Measurements from ENCODE around the gene ZMIZ1. TPM values are rescaled to one million over a fixed set of nuclear protein-coding genes. Genes with fewer than 3 reads are reported as not detected.
A peak's percentile ranks its signal among the peaks of the same experiment; 100 is the strongest.

The ZMIZ1 gene
- total and polyA plus RNA-seq, 2 experiments from 2014 or later: 9.2 to 30.9 TPM

- no peaks in the 10 kb centered on the region for H3K27me3 ChIP-seq (ENCODE audit: insufficient read depth)
- H3K4me1 ChIP-seq (ENCODE audit: insufficient read depth): peaks cover 19% of the 10 kb centered on the region
- TF ChIP-seq ZNF331 (CRISPR knock-in tag; IDR thresholded peaks at IDR 0.05; ENCODE audit: low read depth) (no peak), REST (IDR thresholded peaks at IDR 0.05; ENCODE audit: unreplicated experiment) (no peak), CTCF (conservative IDR thresholded peaks at IDR 0.05; ENCODE audit: low read depth in 2 of 2) (peak in 1 of 2 experiments; percentile 29; a peak in 1 of 4 replicates)
- ATAC-seq (peak; percentile 54), DNase-seq (ENCODE audit: low spot score) (peak; percentile 41)
- peaks cover 79% of the 10 kb centered on the region for H3K4me1 Mint-ChIP-seq
- no peak overlapping the region for H3K4me3 ChIP-seq
- H3K27ac ChIP-seq (ENCODE audit: low read depth): 0 out of 2 replicates have a peak overlapping the region, but pooled peaks have one; percentile 50
- H2AFZ ChIP-seq: no peak overlapping the region
- H3K4me2 ChIP-seq: no peak overlapping the region
- H3K9me3 Mint-ChIP-seq: no peaks in the 10 kb centered on the region; the same call in 2 of the 3 replicates
- no peak overlapping the region for H3K27ac Mint-ChIP-seq
- H3K36me3 Mint-ChIP-seq (ENCODE audit: low read depth): no peaks in the 10 kb centered on the region
- peaks cover 95% of the 10 kb centered on the region for H3K79me2 ChIP-seq (replicated peaks; ENCODE audit: insufficient read depth)
- H3K27me3 Mint-ChIP-seq (ENCODE audit: insufficient read depth, low read depth, poor library complexity): peaks cover 12% of the 10 kb centered on the region
- no peak overlapping the region for H3K4me3 Mint-ChIP-seq
- no peaks in the 10 kb centered on the region for H3K9me2 ChIP-seq (ENCODE audit: insufficient read depth)
- H3F3A ChIP-seq (replicated peaks; ENCODE audit: low read depth): no peaks in the 10 kb centered on the region
- no peaks in the 10 kb centered on the region for H3K36me3 ChIP-seq (ENCODE audit: insufficient read depth)
- H4K20me1 ChIP-seq (replicated peaks; ENCODE audit: insufficient read depth): peaks cover 9% of the 10 kb centered on the region; the same call in 1 of the 2 replicates
These were observed 33.7 kb downstream of the ZMIZ1 start for GRCh38 chr10:79102498-79102874.

DNA sequence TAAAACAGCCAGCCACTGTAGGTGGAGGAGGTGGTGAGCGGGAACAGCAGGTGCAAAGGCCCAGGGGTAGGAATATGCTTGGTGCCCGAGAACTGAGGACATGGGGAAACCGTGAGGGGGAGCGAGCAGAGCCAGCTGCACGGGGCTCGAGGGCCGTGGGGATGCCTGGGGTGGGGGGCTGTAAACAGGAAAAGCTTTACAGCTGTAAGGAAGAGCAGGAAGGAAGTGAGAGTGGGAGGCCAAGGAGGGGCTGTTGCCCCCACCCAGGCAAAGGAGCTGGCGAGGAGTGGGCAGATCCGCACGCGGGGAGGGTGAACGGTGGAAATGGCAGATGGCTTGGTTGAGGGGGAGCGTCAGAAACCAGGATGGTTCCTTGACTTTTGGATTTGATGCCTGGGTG is 34.4 kb downstream of the ZMIZ1 start:
- peaks cover 79% of the 10 kb centered on the region for H3K4me1 Mint-ChIP-seq
- Histone ChIP-seq H3K4me2 (no peak overlapping the region), H3K27me3 (ENCODE audit: insufficient read depth) (no peaks in the 10 kb centered on the region), H3K36me3 (ENCODE audit: insufficient read depth) (no peaks in the 10 kb centered on the region), H3K9me2 (ENCODE audit: insufficient read depth) (no peaks in the 10 kb centered on the region), H4K20me1 (replicated peaks; ENCODE audit: insufficient read depth) (peaks cover 9% of the 10 kb centered on the region; the same call in 1 of the 2 replicates), H2AFZ (no peak overlapping the region), H3K4me1 (ENCODE audit: insufficient read depth) (peaks cover 19% of the 10 kb centered on the region), H3F3A (replicated peaks; ENCODE audit: low read depth) (no peaks in the 10 kb centered on the region), H3K79me2 (replicated peaks; ENCODE audit: insufficient read depth) (peaks cover 95% of the 10 kb centered on the region), H3K4me3 (no peak overlapping the region), H3K27ac (ENCODE audit: low read depth) (no peak overlapping the region)
- H3K9me3 Mint-ChIP-seq: no peaks in the 10 kb centered on the region; the same call in 2 of the 3 replicates
- no peaks in the 10 kb centered on the region for H3K36me3 Mint-ChIP-seq (ENCODE audit: low read depth)
- DNase-seq (ENCODE audit: low spot score): no peak
- no peak for ATAC-seq
- no peak overlapping the region for H3K4me3 Mint-ChIP-seq
- H3K27ac Mint-ChIP-seq: no peak overlapping the region
- H3K27me3 Mint-ChIP-seq (ENCODE audit: insufficient read depth, low read depth, poor library complexity): peaks cover 12% of the 10 kb centered on the region
- TF ChIP-seq EZH2phosphoT487 (IDR thresholded peaks at IDR 0.05; ENCODE audit: unreplicated experiment): no peak
- TF ChIP-seq NANOG (IDR thresholded peaks at IDR 0.05; ENCODE audit: borderline replicate concordance): no peak
- TF ChIP-seq JUNB (IDR thresholded peaks at IDR 0.05; ENCODE audit: unreplicated experiment): no peak
- TF ChIP-seq POLR2AphosphoS5 (IDR thresholded peaks at IDR 0.05; ENCODE audit: low read depth): no peak
- TF ChIP-seq CTCF (conservative IDR thresholded peaks at IDR 0.05; ENCODE audit: low read depth in 2 of 2): no peak
- TF ChIP-seq CREB1 (CRISPR knock-in tag; IDR thresholded peaks at IDR 0.05; ENCODE audit: low read depth): no peak
- no peak for TF ChIP-seq REST (IDR thresholded peaks at IDR 0.05; ENCODE audit: unreplicated experiment)
- TF ChIP-seq ZNF331 (CRISPR knock-in tag; IDR thresholded peaks at IDR 0.05; ENCODE audit: low read depth): no peak
- TF ChIP-seq, protein P1, sequence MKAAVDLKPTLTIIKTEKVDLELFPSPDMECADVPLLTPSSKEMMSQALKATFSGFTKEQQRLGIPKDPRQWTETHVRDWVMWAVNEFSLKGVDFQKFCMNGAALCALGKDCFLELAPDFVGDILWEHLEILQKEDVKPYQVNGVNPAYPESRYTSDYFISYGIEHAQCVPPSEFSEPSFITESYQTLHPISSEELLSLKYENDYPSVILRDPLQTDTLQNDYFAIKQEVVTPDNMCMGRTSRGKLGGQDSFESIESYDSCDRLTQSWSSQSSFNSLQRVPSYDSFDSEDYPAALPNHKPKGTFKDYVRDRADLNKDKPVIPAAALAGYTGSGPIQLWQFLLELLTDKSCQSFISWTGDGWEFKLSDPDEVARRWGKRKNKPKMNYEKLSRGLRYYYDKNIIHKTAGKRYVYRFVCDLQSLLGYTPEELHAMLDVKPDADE (IDR thresholded peaks at IDR 0.05): no peak
- TF ChIP-seq STAT1 (IDR thresholded peaks at IDR 0.05; ENCODE audit: unreplicated experiment): no peak
- TF ChIP-seq ZNF114 (CRISPR knock-in tag; IDR thresholded peaks at IDR 0.05): no peak

All from GM23338 (cell line).